Cardiac muscle cell (in vitro differentiated cells and primary cell): Measurements from ENCODE around the gene PES1. TPM values are rescaled to one million over a fixed set of nuclear protein-coding genes. Genes with fewer than 3 reads are reported as not detected.
"Not testable (repeated sequence)": the region's sequence is repeated elsewhere in the genome, so short reads cannot be mapped to it uniquely, and the experiment has no call there.

ENCODE experiments used
- DNase-seq, 2 donors: peaks; one replicate each; pipeline versions ENCODE4 v3.0.0 to v3.0.0-alpha.2; 2010 to 2017; ENCODE audit warnings: low read depth in 1 of 2, low spot score in 1 of 2
- H3K27ac ChIP-seq: fragments of 200-600 bp; sonication (generic); 2 replicates; pipeline ENCODE4 v1.5.1; 2016
- H3K27me3 ChIP-seq: fragments of 200-600 bp; sonication (generic); 2 replicates; pipeline ENCODE4 v1.6.0; 2016; ENCODE audit warnings: control low read depth
- H3K36me3 ChIP-seq: fragments of 200-600 bp; sonication (generic); 2 replicates; pipeline ENCODE4 v1.5.1; 2016; ENCODE audit warnings: control low read depth
- H3K4me1 ChIP-seq: fragments of 200-600 bp; sonication (generic); 2 replicates; pipeline ENCODE4 v1.8.1; 2017; ENCODE audit warnings: low read depth, mild to moderate bottlenecking, mixed run types
- H3K4me3 ChIP-seq: fragments of 200-600 bp; sonication (generic); 2 replicates; pipeline ENCODE4 v1.5.1; 2016; ENCODE audit warnings: mild to moderate bottlenecking
- H3K9me3 ChIP-seq: fragments of 200-600 bp; sonication (generic); 2 replicates; pipeline ENCODE4 v1.5.1; 2017; ENCODE audit warnings: low read depth, mild to moderate bottlenecking, control low read depth
- polyA plus RNA-seq: library from polyadenylated mRNA; unstranded; fragments of >200 nt; fragmentation: Nextera tagmentation; extraction: Ambion mirVana; gene quantifications from 2 replicates; pipeline ENCODE4 v1.2.1, GENCODE V29; 2016
- total RNA-seq: library from RNA; depleted of rRNA; stranded (reverse); fragments of >200 nt; gene quantifications from 2 replicates; pipeline ENCODE4 v1.2.3, GENCODE V29; 2016
- TF ChIP-seq, protein P1 (sequence below): IDR thresholded peaks from 2 replicates; pipeline ENCODE4 v1.5.1; 2012; ENCODE audit warnings: low read depth, mild to moderate bottlenecking, low read length

The PES1 gene
- total and polyA plus RNA-seq, 2 experiments from 2014 or later: 49.1 to 57.7 TPM

DNA sequence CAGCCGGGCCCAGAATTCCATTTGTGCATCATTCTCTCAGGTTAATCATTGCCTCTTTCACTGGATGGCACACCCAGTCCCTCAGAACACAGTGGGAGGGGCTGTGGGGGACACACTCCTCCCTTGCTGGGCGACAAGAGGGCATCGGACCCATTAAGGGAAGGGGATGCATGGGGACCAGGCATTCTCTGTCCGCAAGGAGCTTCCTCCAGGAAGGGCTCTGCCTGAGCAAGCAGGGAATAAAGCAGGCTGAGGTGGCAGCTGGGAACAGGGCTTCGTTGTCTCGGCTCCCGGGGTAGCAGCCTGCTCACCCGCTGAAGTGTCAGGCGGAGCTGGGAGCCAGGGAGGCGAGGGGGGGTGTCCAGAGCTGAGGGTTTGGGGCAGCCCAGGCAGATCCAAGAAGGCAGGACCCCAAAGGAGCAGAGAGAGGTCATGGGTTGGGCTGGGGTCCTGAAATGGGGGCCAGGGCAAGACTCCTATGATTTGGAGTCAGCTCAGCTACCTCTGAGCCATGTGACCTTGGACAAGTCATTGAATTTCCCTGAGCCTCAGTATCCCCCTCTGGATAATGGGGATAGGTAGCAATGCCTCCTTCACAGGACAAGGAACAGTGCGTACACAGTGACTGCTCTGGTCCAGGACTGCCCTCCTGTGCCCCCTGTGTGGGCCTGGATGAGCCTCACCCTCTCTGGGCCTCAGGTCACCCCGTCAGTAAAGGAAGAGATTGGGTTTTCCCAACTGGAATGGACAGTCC, 18.7 kb downstream of the PES1 start:
- H3K27ac ChIP-seq: no peak overlapping the region
- no peak for DNase-seq
- TF ChIP-seq, protein P1, sequence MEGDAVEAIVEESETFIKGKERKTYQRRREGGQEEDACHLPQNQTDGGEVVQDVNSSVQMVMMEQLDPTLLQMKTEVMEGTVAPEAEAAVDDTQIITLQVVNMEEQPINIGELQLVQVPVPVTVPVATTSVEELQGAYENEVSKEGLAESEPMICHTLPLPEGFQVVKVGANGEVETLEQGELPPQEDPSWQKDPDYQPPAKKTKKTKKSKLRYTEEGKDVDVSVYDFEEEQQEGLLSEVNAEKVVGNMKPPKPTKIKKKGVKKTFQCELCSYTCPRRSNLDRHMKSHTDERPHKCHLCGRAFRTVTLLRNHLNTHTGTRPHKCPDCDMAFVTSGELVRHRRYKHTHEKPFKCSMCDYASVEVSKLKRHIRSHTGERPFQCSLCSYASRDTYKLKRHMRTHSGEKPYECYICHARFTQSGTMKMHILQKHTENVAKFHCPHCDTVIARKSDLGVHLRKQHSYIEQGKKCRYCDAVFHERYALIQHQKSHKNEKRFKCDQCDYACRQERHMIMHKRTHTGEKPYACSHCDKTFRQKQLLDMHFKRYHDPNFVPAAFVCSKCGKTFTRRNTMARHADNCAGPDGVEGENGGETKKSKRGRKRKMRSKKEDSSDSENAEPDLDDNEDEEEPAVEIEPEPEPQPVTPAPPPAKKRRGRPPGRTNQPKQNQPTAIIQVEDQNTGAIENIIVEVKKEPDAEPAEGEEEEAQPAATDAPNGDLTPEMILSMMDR: no peak
- no peak overlapping the region for H3K4me3 ChIP-seq
- peaks cover 9% of the 10 kb centered on the region for H3K27me3 ChIP-seq
- H3K4me1 ChIP-seq: no peaks in the 10 kb centered on the region
- peaks cover 13% of the 10 kb centered on the region for H3K36me3 ChIP-seq
- H3K9me3 ChIP-seq: no peaks in the 10 kb centered on the region

DNA sequence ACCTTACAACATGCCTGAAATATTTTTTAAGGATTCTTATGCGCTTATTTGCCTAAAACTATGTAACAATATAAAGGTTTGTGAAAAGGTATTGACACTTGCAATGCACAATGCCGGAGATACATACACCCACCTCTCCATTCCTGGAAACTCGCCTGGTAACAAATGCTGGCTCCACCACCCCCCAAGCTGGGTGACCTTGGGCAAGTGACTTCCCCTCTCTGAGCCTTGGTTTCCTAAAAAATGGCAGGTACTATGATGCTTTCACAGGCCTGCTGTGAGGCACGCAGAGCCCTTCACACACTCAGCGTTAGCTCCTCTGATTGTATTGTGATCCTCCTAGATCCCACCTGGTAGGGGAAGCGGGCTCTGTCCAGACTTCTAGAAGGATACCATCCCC, 19.5 kb downstream of the PES1 start:
- H3K36me3 ChIP-seq: peaks cover 6% of the 10 kb centered on the region
- no peaks in the 10 kb centered on the region for H3K9me3 ChIP-seq
- no peak overlapping the region for H3K4me3 ChIP-seq
- DNase-seq: no peak
- no peaks in the 10 kb centered on the region for H3K4me1 ChIP-seq
- H3K27ac ChIP-seq: no peak overlapping the region
- peaks cover 9% of the 10 kb centered on the region for H3K27me3 ChIP-seq
- TF ChIP-seq, protein P1: no peak

DNA sequence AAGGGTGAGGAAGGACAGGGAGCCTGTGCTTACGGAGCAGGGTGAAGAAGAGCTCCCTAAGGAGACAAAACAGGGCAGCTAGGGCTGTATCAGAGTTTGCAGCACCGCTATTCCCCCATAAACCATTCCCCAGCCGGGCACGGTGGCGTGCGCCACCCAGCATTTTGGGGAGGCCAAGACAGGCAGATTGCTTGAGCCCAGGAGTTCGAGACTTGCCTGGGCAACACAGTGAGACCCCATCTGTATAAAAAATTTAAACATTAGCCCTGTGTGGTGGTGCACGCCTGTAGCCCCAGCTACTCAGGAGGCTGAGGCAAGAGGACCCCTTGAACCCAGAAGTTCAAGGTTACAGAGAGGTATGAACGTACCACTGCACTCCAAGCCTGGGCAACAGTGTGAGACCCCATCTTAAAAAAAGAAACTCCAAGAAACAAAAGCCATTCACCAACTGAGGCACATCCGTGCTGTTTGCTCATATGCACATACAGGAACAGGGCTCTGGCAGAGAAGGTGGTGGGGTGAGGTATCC, 22.0 kb downstream of the PES1 start:
- no peak for DNase-seq
- Histone ChIP-seq H3K9me3 (no peaks in the 10 kb centered on the region), H3K27me3 (peaks cover 9% of the 10 kb centered on the region), H3K4me3 (no peak overlapping the region), H3K27ac (no peak overlapping the region), H3K36me3 (no peaks in the 10 kb centered on the region), H3K4me1 (no peaks in the 10 kb centered on the region)
- TF ChIP-seq, protein P1: no peak

DNA sequence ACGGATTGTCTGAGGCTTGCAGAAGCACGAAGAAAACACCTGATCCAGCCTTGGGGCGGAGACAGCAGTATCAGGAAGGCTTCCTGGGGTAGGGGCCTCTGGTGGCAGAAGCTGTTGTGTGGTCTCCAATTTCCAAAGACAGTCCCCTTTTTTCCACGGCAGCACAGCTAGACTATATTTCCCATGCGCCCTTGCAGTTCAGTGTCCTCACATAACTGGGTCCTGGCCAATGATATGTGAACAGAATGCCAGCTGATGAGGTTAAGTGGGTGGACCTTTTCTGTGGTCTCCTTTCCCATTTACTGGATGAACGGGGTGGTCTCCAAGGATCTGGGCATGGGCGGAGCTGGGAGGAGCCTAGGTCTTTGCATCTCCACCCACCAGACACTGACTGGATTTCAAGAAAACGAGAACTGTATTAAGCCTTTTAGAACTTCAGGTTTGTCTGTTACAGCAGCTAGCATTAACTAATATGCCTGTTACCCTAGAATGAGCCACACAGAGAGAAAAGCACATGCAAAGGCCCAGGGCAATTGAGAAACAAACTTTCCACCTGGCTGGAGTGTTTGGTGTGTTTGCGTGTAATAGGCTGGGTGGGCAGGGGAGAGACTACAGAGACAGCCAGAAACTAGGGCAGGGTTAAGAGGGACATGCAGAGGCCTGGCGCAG, 23.4 kb downstream of the PES1 start:
- no peaks in the 10 kb centered on the region for H3K9me3 ChIP-seq
- no peak for DNase-seq
- H3K36me3 ChIP-seq: no peaks in the 10 kb centered on the region
- H3K4me3 ChIP-seq: no peak overlapping the region
- H3K4me1 ChIP-seq: no peaks in the 10 kb centered on the region
- H3K27me3 ChIP-seq: no peaks in the 10 kb centered on the region
- H3K27ac ChIP-seq: no peak overlapping the region
- TF ChIP-seq, protein P1: no peak

DNA sequence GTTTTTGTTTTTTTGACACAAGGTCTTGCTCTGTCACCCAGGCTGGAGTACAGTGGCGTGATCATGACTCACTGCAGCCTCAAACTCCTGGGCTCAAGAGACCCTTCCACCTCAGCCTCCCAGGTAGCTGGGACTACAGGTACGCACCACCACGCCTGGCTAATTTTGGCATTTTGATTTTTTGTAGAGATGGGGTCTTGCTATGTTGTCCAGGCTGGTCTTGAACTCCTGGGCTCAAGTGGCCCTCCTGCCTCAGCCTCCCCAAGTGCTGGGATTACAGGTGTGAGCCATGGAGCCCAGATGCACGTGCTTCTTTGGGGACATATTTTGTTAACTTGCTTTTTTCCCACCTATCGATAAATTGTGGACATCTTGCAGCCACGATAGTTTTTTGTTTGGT, 24.4 kb downstream of the PES1 start:
- not testable (repeated sequence) for H3K4me1 ChIP-seq, H3K27ac ChIP-seq, H3K4me3 ChIP-seq, H3K36me3 ChIP-seq, H3K27me3 ChIP-seq, H3K9me3 ChIP-seq, DNase-seq

DNA sequence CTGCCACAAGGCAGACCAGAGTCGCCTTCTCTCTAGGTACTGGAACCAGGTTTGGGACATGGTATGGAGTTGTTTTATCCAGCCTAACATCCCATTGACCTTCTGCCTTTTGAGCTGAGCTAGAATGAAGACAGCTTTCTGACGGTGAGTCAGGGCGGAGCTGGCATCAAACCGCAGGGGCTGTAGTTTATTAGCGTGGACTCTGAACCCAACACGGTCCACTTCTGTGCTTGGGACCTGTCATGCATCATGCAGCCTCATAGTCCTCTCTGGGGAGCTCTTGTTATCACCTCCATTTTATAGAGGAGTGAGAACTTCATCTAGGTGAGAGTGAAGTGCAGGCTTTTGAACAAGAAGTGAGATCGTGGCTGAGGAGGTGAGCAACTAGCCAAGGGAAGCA, 25.6 kb downstream of the PES1 start:
- no peak for DNase-seq
- Histone ChIP-seq H3K4me1 (no peaks in the 10 kb centered on the region), H3K9me3 (no peaks in the 10 kb centered on the region), H3K27me3 (no peaks in the 10 kb centered on the region), H3K36me3 (no peaks in the 10 kb centered on the region), H3K4me3 (no peak overlapping the region), H3K27ac (no peak overlapping the region)
- TF ChIP-seq, protein P1: no peak
